ENCODE measurements around the gene MRPS7. TPM values are rescaled to one million over a fixed set of nuclear protein-coding genes. Genes with fewer than 3 reads are reported as not detected.
A peak's percentile ranks its signal among the peaks of the same experiment; 100 is the strongest.

MRPS7 gene
- total RNA-seq, 2 experiments from 2014 or later: 76.3 to 80.0 TPM

GRCh38 chr17:75245011-75245410 is 16.7 kb upstream of the MRPS7 start:
- H3K27me3 Mint-ChIP-seq: no peaks in the 10 kb centered on the region
- ChIA-PET POLR2A (interaction anchor here (0.7 to 1.6 kb wide), 4 partner anchors 15 to 29 kb away, joined by 3 to 9 read pairs (median 4); partner anchors contain the start of gene MIF4GD), CTCF (interaction anchor here (1.0 to 6.6 kb wide), 4 partner anchors 17 to 234 kb away, joined by 3 to 53 read pairs (median 5); partner anchors contain the start of genes MIF4GD and MRPS7)
- H3K27ac Mint-ChIP-seq: no peak overlapping the region
- TF ChIP-seq, protein P1, sequence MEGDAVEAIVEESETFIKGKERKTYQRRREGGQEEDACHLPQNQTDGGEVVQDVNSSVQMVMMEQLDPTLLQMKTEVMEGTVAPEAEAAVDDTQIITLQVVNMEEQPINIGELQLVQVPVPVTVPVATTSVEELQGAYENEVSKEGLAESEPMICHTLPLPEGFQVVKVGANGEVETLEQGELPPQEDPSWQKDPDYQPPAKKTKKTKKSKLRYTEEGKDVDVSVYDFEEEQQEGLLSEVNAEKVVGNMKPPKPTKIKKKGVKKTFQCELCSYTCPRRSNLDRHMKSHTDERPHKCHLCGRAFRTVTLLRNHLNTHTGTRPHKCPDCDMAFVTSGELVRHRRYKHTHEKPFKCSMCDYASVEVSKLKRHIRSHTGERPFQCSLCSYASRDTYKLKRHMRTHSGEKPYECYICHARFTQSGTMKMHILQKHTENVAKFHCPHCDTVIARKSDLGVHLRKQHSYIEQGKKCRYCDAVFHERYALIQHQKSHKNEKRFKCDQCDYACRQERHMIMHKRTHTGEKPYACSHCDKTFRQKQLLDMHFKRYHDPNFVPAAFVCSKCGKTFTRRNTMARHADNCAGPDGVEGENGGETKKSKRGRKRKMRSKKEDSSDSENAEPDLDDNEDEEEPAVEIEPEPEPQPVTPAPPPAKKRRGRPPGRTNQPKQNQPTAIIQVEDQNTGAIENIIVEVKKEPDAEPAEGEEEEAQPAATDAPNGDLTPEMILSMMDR (IDR thresholded peaks at IDR 0.05): no peak
- DNase-seq (no peak), ATAC-seq (no peak)
- peaks cover 51% of the 10 kb centered on the region for H3K36me3 Mint-ChIP-seq (ENCODE audit: low read depth)
- H3K4me3 Mint-ChIP-seq: no peak overlapping the region
- no peaks in the 10 kb centered on the region for H3K9me3 Mint-ChIP-seq
- intact Hi-C loops (cut with micrococcal nuclease): no loop called here
- peaks cover 69% of the 10 kb centered on the region for H3K4me1 Mint-ChIP-seq (ENCODE audit: low read depth)

- TF ChIP-seq, protein P1 (IDR thresholded peaks at IDR 0.05): no peak
- H3K4me3 Mint-ChIP-seq: no peak overlapping the region
- H3K36me3 Mint-ChIP-seq (ENCODE audit: low read depth): peaks cover 45% of the 10 kb centered on the region
- H3K27ac Mint-ChIP-seq: no peak overlapping the region
- intact Hi-C loops (cut with micrococcal nuclease): no loop called here
- H3K27me3 Mint-ChIP-seq: no peaks in the 10 kb centered on the region
- ChIA-PET CTCF (interaction anchor here (0.6 to 6.6 kb wide), 3 partner anchors 7 to 327 kb away, joined by 3 to 75 read pairs (median 4); partner anchors contain the start of gene MIF4GD), POLR2A (interaction anchor here (0.6 to 1.4 kb wide), 3 partner anchors 14 to 518 kb away, joined by 3 to 5 read pairs (median 4); no protein-coding TSS in a partner anchor)
- peaks cover 69% of the 10 kb centered on the region for H3K4me1 Mint-ChIP-seq (ENCODE audit: low read depth)
- H3K9me3 Mint-ChIP-seq: no peaks in the 10 kb centered on the region
- DNase-seq (no peak), ATAC-seq (no peak)
These were observed 15.3 kb upstream of the MRPS7 start for GRCh38 chr17:75246404-75246803.

GRCh38 chr17:75249564-75249963 is 12.1 kb upstream of the MRPS7 start:
- CTCF ChIA-PET: interaction anchor here (0.6 to 6.6 kb wide), 12 partner anchors 10 to 163 kb away, joined by 3 to 75 read pairs (median 7); partner anchors contain the start of genes GGA3, MIF4GD, MRPS7 and SLC25A19
- TF ChIP-seq, protein P1 (IDR thresholded peaks at IDR 0.05): no peak
- Mint-ChIP-seq H3K4me1 (ENCODE audit: low read depth) (peaks cover 67% of the 10 kb centered on the region), H3K36me3 (ENCODE audit: low read depth) (peaks cover 23% of the 10 kb centered on the region), H3K9me3 (no peaks in the 10 kb centered on the region), H3K4me3 (peak overlapping the region; percentile 64), H3K27ac (peak overlapping the region; percentile 93), H3K27me3 (no peaks in the 10 kb centered on the region)
- intact Hi-C loops (cut with micrococcal nuclease): no loop called here
- DNase-seq (no peak), ATAC-seq (no peak)
- POLR2A ChIA-PET: interaction anchor here (0.6 to 5.1 kb wide), 13 partner anchors 10 to 940 kb away, joined by 3 to 59 read pairs (median 4); partner anchors contain the start of genes GGA3, MIF4GD, MRPS7 and NUP85

DNA sequence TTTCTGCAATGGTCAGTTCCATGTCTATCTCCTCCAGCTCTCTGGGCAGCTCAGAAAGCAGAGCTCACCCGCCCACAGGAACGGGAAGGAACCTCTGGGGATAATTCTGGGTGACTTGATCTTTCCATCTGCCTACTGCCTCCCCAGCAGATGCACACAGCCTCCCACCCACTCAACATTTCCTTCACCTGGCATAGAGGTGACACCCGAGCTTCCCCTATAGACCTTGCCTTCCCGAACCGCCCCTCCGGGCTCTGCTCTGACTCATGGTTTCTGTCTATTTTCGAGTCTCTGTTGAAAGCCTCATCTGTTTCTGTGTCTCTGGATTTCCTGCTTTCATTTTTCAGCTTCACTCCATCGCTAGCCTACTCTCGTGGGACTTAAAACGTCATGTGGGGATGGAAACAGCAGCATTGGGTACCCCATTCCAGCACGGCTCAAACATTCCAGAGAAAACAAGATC is 11.6 kb upstream of the MRPS7 start:
- Mint-ChIP-seq H3K4me1 (ENCODE audit: low read depth) (peaks cover 67% of the 10 kb centered on the region), H3K9me3 (no peaks in the 10 kb centered on the region), H3K4me3 (peak overlapping the region; percentile 64), H3K27ac (peak overlapping the region; percentile 93), H3K36me3 (ENCODE audit: low read depth) (peaks cover 21% of the 10 kb centered on the region), H3K27me3 (no peaks in the 10 kb centered on the region)
- peak; percentile 92 for DNase-seq
- CTCF ChIA-PET: interaction anchor here (0.6 to 6.6 kb wide), 13 partner anchors 11 to 162 kb away, joined by 3 to 75 read pairs (median 7); partner anchors contain the start of genes GGA3, MIF4GD, MRPS7 and NUP85
- TF ChIP-seq, protein P1 (IDR thresholded peaks at IDR 0.05): no peak
- peak; percentile 97 for ATAC-seq
- intact Hi-C loops (cut with micrococcal nuclease): no loop called here
- POLR2A ChIA-PET: interaction anchor here (0.6 to 5.1 kb wide), 14 partner anchors 10 to 940 kb away, joined by 3 to 59 read pairs (median 4); partner anchors contain the start of genes GGA3, MIF4GD, MRPS7 and NUP85

Data from activated CD8-positive, alpha-beta T cell treated with anti-CD3 and anti-CD28 coated beads for 36 hours (primary cell).